Measurements from ENCODE around the gene WDR74. TPM values are rescaled to one million over a fixed set of nuclear protein-coding genes. Genes with fewer than 3 reads are reported as not detected.

The WDR74 gene
- total and polyA plus RNA-seq, 2 of the 13 experiments (the other 11 are each of a cell fraction or from before 2014, with no cell fraction given), result 77.0 to 83.3 TPM

DNA sequence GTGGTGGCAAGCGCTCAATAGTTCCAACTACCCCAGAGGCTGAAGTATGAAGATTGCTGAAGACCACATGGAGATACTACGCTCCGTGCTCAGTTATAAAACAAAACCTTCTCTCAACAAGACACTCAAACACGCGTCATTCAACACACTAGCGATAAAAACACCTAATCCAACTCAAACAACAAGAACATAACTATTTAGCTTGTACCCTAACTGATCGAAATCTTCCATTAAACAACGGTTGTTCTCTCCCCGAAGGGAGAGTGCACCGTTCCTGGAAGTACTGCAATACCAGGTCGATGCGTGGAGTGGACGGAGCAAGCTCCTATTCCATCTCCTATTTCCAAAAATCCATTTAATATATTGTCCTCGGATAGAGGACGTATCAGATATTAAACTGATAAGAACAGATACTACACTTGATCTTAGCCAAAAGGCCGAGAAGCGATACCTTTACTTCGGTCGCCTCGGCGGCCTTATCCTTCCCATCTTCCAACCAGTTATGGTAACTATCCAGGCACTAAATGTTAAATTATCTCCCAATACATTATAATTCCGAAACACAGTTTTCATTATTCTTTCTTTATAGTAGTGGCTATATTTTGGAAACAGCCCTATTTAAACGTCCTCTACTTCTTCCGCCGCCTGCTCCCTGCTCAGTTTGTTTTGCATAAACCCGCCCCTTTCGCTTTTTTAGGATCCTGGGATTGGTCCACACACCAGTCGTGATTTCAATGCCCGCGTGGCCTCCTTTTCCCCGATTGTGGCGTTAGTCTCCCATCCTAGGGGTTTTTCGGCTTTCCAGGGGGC lies 2.2 kb upstream of the WDR74 start (continued):
- TF ChIP-seq ZFP82 (CRISPR knock-in tag; IDR thresholded peaks at IDR 0.05; ENCODE audit: borderline replicate concordance), result no peak; the same call in 1 of the 2 replicates
- no peak for TF ChIP-seq PLRG1 (conservative IDR thresholded peaks at IDR 0.05)
- TF ChIP-seq MXD4 (CRISPR knock-in tag; IDR thresholded peaks at IDR 0.05), result peak; percentile 69; the same call in 1 of the 2 replicates
- no peak; the same call in 1 of the 2 replicates for TF ChIP-seq ZNF567 (CRISPR knock-in tag; IDR thresholded peaks at IDR 0.05; ENCODE audit: borderline replicate concordance)
- peak; percentile 36; the same call in 1 of the 2 replicates for TF ChIP-seq HNF4G (IDR thresholded peaks at IDR 0.05; ENCODE audit: borderline replicate concordance, low read depth, low read length)
- TF ChIP-seq HNF4G (CRISPR knock-in tag; IDR thresholded peaks at IDR 0.05; ENCODE audit: borderline replicate concordance, low read depth), result 0 out of 2 replicates have a peak, but pooled peaks have one; percentile 58
- no peak for TF ChIP-seq HNRNPL (IDR thresholded peaks at IDR 0.05; ENCODE audit: low read depth, low read length)
- TF ChIP-seq, protein P1, sequence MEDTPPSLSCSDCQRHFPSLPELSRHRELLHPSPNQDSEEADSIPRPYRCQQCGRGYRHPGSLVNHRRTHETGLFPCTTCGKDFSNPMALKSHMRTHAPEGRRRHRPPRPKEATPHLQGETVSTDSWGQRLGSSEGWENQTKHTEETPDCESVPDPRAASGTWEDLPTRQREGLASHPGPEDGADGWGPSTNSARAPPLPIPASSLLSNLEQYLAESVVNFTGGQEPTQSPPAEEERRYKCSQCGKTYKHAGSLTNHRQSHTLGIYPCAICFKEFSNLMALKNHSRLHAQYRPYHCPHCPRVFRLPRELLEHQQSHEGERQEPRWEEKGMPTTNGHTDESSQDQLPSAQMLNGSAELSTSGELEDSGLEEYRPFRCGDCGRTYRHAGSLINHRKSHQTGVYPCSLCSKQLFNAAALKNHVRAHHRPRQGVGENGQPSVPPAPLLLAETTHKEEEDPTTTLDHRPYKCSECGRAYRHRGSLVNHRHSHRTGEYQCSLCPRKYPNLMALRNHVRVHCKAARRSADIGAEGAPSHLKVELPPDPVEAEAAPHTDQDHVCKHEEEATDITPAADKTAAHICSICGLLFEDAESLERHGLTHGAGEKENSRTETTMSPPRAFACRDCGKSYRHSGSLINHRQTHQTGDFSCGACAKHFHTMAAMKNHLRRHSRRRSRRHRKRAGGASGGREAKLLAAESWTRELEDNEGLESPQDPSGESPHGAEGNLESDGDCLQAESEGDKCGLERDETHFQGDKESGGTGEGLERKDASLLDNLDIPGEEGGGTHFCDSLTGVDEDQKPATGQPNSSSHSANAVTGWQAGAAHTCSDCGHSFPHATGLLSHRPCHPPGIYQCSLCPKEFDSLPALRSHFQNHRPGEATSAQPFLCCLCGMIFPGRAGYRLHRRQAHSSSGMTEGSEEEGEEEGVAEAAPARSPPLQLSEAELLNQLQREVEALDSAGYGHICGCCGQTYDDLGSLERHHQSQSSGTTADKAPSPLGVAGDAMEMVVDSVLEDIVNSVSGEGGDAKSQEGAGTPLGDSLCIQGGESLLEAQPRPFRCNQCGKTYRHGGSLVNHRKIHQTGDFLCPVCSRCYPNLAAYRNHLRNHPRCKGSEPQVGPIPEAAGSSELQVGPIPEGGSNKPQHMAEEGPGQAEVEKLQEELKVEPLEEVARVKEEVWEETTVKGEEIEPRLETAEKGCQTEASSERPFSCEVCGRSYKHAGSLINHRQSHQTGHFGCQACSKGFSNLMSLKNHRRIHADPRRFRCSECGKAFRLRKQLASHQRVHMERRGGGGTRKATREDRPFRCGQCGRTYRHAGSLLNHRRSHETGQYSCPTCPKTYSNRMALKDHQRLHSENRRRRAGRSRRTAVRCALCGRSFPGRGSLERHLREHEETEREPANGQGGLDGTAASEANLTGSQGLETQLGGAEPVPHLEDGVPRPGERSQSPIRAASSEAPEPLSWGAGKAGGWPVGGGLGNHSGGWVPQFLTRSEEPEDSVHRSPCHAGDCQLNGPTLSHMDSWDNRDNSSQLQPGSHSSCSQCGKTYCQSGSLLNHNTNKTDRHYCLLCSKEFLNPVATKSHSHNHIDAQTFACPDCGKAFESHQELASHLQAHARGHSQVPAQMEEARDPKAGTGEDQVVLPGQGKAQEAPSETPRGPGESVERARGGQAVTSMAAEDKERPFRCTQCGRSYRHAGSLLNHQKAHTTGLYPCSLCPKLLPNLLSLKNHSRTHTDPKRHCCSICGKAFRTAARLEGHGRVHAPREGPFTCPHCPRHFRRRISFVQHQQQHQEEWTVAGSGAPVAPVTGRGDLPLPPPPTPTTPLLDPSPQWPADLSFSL (CRISPR knock-in tag; IDR thresholded peaks at IDR 0.05), result 0 out of 2 replicates have a peak, but pooled peaks have one; percentile 52
- peak; percentile 83 for TF ChIP-seq SOX5 (CRISPR knock-in tag; IDR thresholded peaks at IDR 0.05; ENCODE audit: borderline replicate concordance)
- TF ChIP-seq SMAD1 (CRISPR knock-in tag; IDR thresholded peaks at IDR 0.05; ENCODE audit: borderline replicate concordance, low read depth), result no peak; the same call in 1 of the 2 replicates
- 0 out of 2 replicates have a peak, but pooled peaks have one; percentile 52 for TF ChIP-seq JUN (CRISPR knock-in tag; IDR thresholded peaks at IDR 0.05)
- TF ChIP-seq ZNF224 (CRISPR knock-in tag; IDR thresholded peaks at IDR 0.05), result no peak
- TF ChIP-seq, protein P2, sequence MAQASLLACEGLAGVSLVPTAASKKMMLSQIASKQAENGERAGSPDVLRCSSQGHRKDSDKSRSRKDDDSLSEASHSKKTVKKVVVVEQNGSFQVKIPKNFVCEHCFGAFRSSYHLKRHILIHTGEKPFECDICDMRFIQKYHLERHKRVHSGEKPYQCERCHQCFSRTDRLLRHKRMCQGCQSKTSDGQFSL (CRISPR knock-in tag; IDR thresholded peaks at IDR 0.05), result peak; percentile 53; the same call in 1 of the 2 replicates
- TF ChIP-seq ZNF546 (CRISPR knock-in tag; conservative IDR thresholded peaks at IDR 0.05), result no peak
- no peak for TF ChIP-seq ZNF746 (CRISPR knock-in tag; IDR thresholded peaks at IDR 0.05)
- no peak for TF ChIP-seq NFKB2 (CRISPR knock-in tag; IDR thresholded peaks at IDR 0.05; ENCODE audit: borderline replicate concordance)
- TF ChIP-seq CBX1 (IDR thresholded peaks at IDR 0.05; ENCODE audit: low read depth), result peak; percentile 100
- TF ChIP-seq, protein P3, sequence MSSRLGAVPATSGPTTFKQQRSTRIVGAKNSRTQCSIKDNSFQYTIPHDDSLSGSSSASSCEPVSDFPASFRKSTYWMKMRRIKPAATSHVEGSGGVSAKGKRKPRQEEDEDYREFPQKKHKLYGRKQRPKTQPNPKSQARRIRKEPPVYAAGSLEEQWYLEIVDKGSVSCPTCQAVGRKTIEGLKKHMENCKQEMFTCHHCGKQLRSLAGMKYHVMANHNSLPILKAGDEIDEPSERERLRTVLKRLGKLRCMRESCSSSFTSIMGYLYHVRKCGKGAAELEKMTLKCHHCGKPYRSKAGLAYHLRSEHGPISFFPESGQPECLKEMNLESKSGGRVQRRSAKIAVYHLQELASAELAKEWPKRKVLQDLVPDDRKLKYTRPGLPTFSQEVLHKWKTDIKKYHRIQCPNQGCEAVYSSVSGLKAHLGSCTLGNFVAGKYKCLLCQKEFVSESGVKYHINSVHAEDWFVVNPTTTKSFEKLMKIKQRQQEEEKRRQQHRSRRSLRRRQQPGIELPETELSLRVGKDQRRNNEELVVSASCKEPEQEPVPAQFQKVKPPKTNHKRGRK (CRISPR knock-in tag; IDR thresholded peaks at IDR 0.05), result no peak
- peak; percentile 25; the same call in 1 of the 2 replicates for TF ChIP-seq ZSCAN30 (CRISPR knock-in tag; IDR thresholded peaks at IDR 0.05)
- TF ChIP-seq, protein P4, sequence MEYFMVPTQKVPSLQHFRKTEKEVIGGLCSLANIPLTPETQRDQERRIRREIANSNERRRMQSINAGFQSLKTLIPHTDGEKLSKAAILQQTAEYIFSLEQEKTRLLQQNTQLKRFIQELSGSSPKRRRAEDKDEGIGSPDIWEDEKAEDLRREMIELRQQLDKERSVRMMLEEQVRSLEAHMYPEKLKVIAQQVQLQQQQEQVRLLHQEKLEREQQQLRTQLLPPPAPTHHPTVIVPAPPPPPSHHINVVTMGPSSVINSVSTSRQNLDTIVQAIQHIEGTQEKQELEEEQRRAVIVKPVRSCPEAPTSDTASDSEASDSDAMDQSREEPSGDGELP (IDR thresholded peaks at IDR 0.05; ENCODE audit: borderline replicate concordance, low read depth), result peak; percentile 31; the same call in 1 of the 2 replicates

Measured in HepG2 (cell line).